Measurements from ENCODE around the gene MATN3.

MATN3 gene

GRCh38 chr2:20035955-20036666 lies 23.6 kb upstream of the MATN3 start:
- DNase-seq (ENCODE audit: low spot score) = no peak

- no peak for DNase-seq (ENCODE audit: low spot score)
Observed at GRCh38 chr2:20034821-20035220, 22.4 kb upstream of the MATN3 start.

- no peak for DNase-seq (ENCODE audit: low spot score)
Observed at GRCh38 chr2:20034218-20034617, 21.8 kb upstream of the MATN3 start.

- DNase-seq (ENCODE audit: low spot score) = no peak
Observed at GRCh38 chr2:20033322-20033721, 20.9 kb upstream of the MATN3 start.

- DNase-seq (ENCODE audit: low spot score) = no peak
Observed at GRCh38 chr2:20030224-20030623, 17.8 kb upstream of the MATN3 start.

GRCh38 chr2:20027705-20028434 lies 15.4 kb upstream of the MATN3 start:
- DNase-seq (ENCODE audit: low spot score) = no peak

GRCh38 chr2:20027260-20027677 lies 14.8 kb upstream of the MATN3 start:
- no peak for DNase-seq (ENCODE audit: low spot score)

GRCh38 chr2:20025065-20025786 lies 12.8 kb upstream of the MATN3 start:
- no peak for DNase-seq (ENCODE audit: low spot score)

- DNase-seq (ENCODE audit: low spot score) = no peak
Observed at GRCh38 chr2:20023688-20024087, 11.2 kb upstream of the MATN3 start.

- no peak for DNase-seq (ENCODE audit: low spot score)
Observed at GRCh38 chr2:20021405-20022009, 9.0 kb upstream of the MATN3 start.

- no peak for DNase-seq (ENCODE audit: low spot score)
Observed at GRCh38 chr2:20019747-20020146, 7.3 kb upstream of the MATN3 start.

- no peak for DNase-seq (ENCODE audit: low spot score)
Observed at GRCh38 chr2:20018601-20019152, 6.2 kb upstream of the MATN3 start.

- no peak for DNase-seq (ENCODE audit: low spot score)
Observed at GRCh38 chr2:20016346-20016745, 3.9 kb upstream of the MATN3 start.

- peak; percentile 51 for DNase-seq (ENCODE audit: low spot score)
Observed at GRCh38 chr2:20015482-20016083, 3.1 kb upstream of the MATN3 start.

GRCh38 chr2:20013126-20013849 lies 820 bp upstream of the MATN3 start:
- DNase-seq (ENCODE audit: low spot score) = no peak

- no peak for DNase-seq (ENCODE audit: low spot score)
Observed at GRCh38 chr2:20012032-20012281, 511 bp downstream of the MATN3 start.

GRCh38 chr2:20011276-20012031 lies 1.0 kb downstream of the MATN3 start:
- no peak for DNase-seq (ENCODE audit: low spot score)

GRCh38 chr2:20008703-20009102 lies 3.8 kb downstream of the MATN3 start:
- DNase-seq (ENCODE audit: low spot score) = no peak

GRCh38 chr2:20005891-20006470 lies 6.5 kb downstream of the MATN3 start:
- no peak for DNase-seq (ENCODE audit: low spot score)

GRCh38 chr2:20005067-20005627 lies 7.3 kb downstream of the MATN3 start:
- DNase-seq (ENCODE audit: low spot score) = no peak
